GM23338 (cell line): ENCODE measurements around the gene CNGA4. TPM values are rescaled to one million over a fixed set of nuclear protein-coding genes. Genes with fewer than 3 reads are reported as not detected.

Experiments used
- ATAC-seq: fragments of 200-7000 bp; cut with Tn5 transposase; 3 replicates; pipeline ENCODE4 v1.9.1; 2020
- DNase-seq: peaks from one replicate; pipeline ENCODE4 v3.0.0-alpha.2; 2015; ENCODE audit warnings: low spot score
- H2AFZ ChIP-seq: fragments of 200-600 bp; sonication (generic); 2 replicates; pipeline ENCODE4 v1.8.0; 2016; ENCODE audit warnings: antibody characterized with exemption, mild to moderate bottlenecking, moderate library complexity
- H3F3A ChIP-seq: fragments of 200-600 bp; sonication (generic); replicated peaks from 2 replicates; pipeline ENCODE4 v1.8.0; 2017; ENCODE audit warnings: antibody characterized with exemption, mixed run types, low read depth
- H3K27ac ChIP-seq: fragments of 200-600 bp; sonication (generic); 2 replicates; pipeline ENCODE4 v1.6.1; 2016; ENCODE audit warnings: low read depth
- H3K27me3 ChIP-seq: fragments of 200-600 bp; sonication (generic); 2 replicates; pipeline ENCODE4 v1.8.0; 2016; ENCODE audit warnings: mild to moderate bottlenecking, mixed run types, moderate library complexity; ENCODE audit not compliant: insufficient read depth
- H3K36me3 ChIP-seq: fragments of 200-600 bp; sonication (generic); 2 replicates; pipeline ENCODE4 v1.8.0; 2016; ENCODE audit warnings: mild to moderate bottlenecking; ENCODE audit not compliant: insufficient read depth
- H3K4me1 ChIP-seq: fragments of 200-600 bp; sonication (generic); 2 replicates; pipeline ENCODE4 v1.8.0; 2016; ENCODE audit warnings: mild to moderate bottlenecking, moderate library complexity; ENCODE audit not compliant: insufficient read depth
- H3K4me2 ChIP-seq: fragments of 200-600 bp; sonication (generic); 2 replicates; pipeline ENCODE4 v1.7.1; 2017; ENCODE audit warnings: mixed run types
- H3K4me3 ChIP-seq: fragments of 200-600 bp; sonication (generic); 2 replicates; pipeline ENCODE4 v1.6.1; 2016; ENCODE audit warnings: mixed run types
- H3K79me2 ChIP-seq: fragments of 200-600 bp; sonication (generic); replicated peaks from 2 replicates; pipeline ENCODE4 v1.8.0; 2017; ENCODE audit warnings: mild to moderate bottlenecking; ENCODE audit not compliant: insufficient read depth
- H3K9me2 ChIP-seq: fragments of 200-600 bp; sonication (generic); 2 replicates; pipeline ENCODE4 v1.8.0; 2017; ENCODE audit not compliant: insufficient read depth
- H4K20me1 ChIP-seq: fragments of 200-600 bp; sonication (generic); replicated peaks from 2 replicates; pipeline ENCODE4 v1.8.0; 2017; ENCODE audit warnings: mild to moderate bottlenecking; ENCODE audit not compliant: insufficient read depth
- H3K27ac Mint-ChIP-seq: 2 replicates; pipeline ENCODE4 v1.8.0; 2020; ENCODE audit warnings: inconsistent platforms, mild to moderate bottlenecking, moderate library complexity, mixed read lengths
- H3K27me3 Mint-ChIP-seq: 3 replicates; pipeline ENCODE4 v1.8.0; 2022; ENCODE audit warnings: low read depth, mild to moderate bottlenecking, moderate library complexity, mixed read lengths, inconsistent platforms; ENCODE audit not compliant: insufficient read depth, poor library complexity
- H3K36me3 Mint-ChIP-seq: 3 replicates; pipeline ENCODE4 v1.8.0; 2021; ENCODE audit warnings: low read depth, mild to moderate bottlenecking, inconsistent platforms, moderate library complexity, mixed read lengths
- H3K4me1 Mint-ChIP-seq: 3 replicates; pipeline ENCODE4 v1.8.0; 2020; ENCODE audit warnings: mild to moderate bottlenecking, inconsistent platforms, mixed read lengths
- H3K4me3 Mint-ChIP-seq: 3 replicates; pipeline ENCODE4 v1.8.0; 2021; ENCODE audit warnings: moderate library complexity, mild to moderate bottlenecking, inconsistent platforms, mixed read lengths
- H3K9me3 Mint-ChIP-seq: 3 replicates; pipeline ENCODE4 v1.8.0; 2020; ENCODE audit warnings: moderate library complexity, mild to moderate bottlenecking, inconsistent platforms, mixed read lengths
- CREB1 ChIP-seq: fragments of 250-450 bp; sonication (Bioruptor Pico); IDR thresholded peaks from 2 replicates; pipeline ENCODE4 v1.5.0; 2020; ENCODE audit warnings: low read depth, mild to moderate bottlenecking, moderate library complexity
- CTCF ChIP-seq, 2 experiments: fragments of 200-600 bp in 1 of 2; sonication (generic) in 1 of 2; conservative IDR thresholded peaks; 2 replicates each; pipeline versions ENCODE4 v1.5.1 to v1.6.1; 2016 to 2017; ENCODE audit warnings: antibody characterized with exemption in 2 of 2, low read depth in 2 of 2, mild to moderate bottlenecking in 2 of 2, moderate library complexity in 1 of 2
- EZH2 ChIP-seq: fragments of 200-600 bp; sonication (generic); IDR thresholded peaks from one replicate; pipeline ENCODE4 v1.8.0; 2017; ENCODE audit warnings: antibody characterized with exemption, mild to moderate bottlenecking, low read depth; ENCODE audit not compliant: unreplicated experiment
- EZH2phosphoT487 ChIP-seq: fragments of 200-600 bp; sonication (generic); IDR thresholded peaks from one replicate; pipeline ENCODE4 v1.8.1; 2018; ENCODE audit warnings: antibody characterized with exemption; ENCODE audit not compliant: unreplicated experiment
- POLR2AphosphoS5 ChIP-seq: IDR thresholded peaks from 2 replicates; pipeline ENCODE4 v1.6.1; 2016; ENCODE audit warnings: antibody characterized with exemption, low read depth
- STAT1 ChIP-seq: IDR thresholded peaks from one replicate; pipeline ENCODE4 v1.6.1; 2016; ENCODE audit warnings: antibody characterized with exemption; ENCODE audit not compliant: unreplicated experiment
- ZNF114 ChIP-seq: fragments of 250-450 bp; sonication (Bioruptor Pico); IDR thresholded peaks from 2 replicates; pipeline ENCODE4 v1.5.0; 2020; ENCODE audit warnings: mild to moderate bottlenecking, moderate library complexity
- polyA plus RNA-seq: library from polyadenylated mRNA; unstranded; fragments of >200 nt; fragmentation: Nextera tagmentation; extraction: Ambion mirVana; gene quantifications from 2 replicates; pipeline ENCODE4 v1.2.1, GENCODE V29; 2016
- total RNA-seq: library from RNA; depleted of rRNA; stranded (reverse); fragments of >200 nt; shearing (Covaris generic); gene quantifications from 2 replicates; pipeline ENCODE4 v1.2.3, GENCODE V29; 2014
- TF ChIP-seq, protein P1 (sequence below): IDR thresholded peaks from one replicate; pipeline ENCODE4 v1.6.1; 2018; ENCODE audit warnings: antibody characterized with exemption; ENCODE audit not compliant: unreplicated experiment
- TF ChIP-seq, protein P2 (sequence below): fragments of 250-450 bp; sonication (Bioruptor Pico); IDR thresholded peaks from 2 replicates; pipeline ENCODE4 v1.5.0; 2020; ENCODE audit warnings: mild to moderate bottlenecking, moderate library complexity

CNGA4 gene
- total and polyA plus RNA-seq, 2 experiments from 2014 or later: 0.15 TPM; not detected in 1

- TF ChIP-seq, protein P1, sequence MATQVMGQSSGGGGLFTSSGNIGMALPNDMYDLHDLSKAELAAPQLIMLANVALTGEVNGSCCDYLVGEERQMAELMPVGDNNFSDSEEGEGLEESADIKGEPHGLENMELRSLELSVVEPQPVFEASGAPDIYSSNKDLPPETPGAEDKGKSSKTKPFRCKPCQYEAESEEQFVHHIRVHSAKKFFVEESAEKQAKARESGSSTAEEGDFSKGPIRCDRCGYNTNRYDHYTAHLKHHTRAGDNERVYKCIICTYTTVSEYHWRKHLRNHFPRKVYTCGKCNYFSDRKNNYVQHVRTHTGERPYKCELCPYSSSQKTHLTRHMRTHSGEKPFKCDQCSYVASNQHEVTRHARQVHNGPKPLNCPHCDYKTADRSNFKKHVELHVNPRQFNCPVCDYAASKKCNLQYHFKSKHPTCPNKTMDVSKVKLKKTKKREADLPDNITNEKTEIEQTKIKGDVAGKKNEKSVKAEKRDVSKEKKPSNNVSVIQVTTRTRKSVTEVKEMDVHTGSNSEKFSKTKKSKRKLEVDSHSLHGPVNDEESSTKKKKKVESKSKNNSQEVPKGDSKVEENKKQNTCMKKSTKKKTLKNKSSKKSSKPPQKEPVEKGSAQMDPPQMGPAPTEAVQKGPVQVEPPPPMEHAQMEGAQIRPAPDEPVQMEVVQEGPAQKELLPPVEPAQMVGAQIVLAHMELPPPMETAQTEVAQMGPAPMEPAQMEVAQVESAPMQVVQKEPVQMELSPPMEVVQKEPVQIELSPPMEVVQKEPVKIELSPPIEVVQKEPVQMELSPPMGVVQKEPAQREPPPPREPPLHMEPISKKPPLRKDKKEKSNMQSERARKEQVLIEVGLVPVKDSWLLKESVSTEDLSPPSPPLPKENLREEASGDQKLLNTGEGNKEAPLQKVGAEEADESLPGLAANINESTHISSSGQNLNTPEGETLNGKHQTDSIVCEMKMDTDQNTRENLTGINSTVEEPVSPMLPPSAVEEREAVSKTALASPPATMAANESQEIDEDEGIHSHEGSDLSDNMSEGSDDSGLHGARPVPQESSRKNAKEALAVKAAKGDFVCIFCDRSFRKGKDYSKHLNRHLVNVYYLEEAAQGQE: no peak
- no peak for TF ChIP-seq EZH2
These were observed 11.1 kb downstream of the CNGA4 start (continued) for GRCh38 chr11:6249770-6250555.

- TF ChIP-seq, protein P2, sequence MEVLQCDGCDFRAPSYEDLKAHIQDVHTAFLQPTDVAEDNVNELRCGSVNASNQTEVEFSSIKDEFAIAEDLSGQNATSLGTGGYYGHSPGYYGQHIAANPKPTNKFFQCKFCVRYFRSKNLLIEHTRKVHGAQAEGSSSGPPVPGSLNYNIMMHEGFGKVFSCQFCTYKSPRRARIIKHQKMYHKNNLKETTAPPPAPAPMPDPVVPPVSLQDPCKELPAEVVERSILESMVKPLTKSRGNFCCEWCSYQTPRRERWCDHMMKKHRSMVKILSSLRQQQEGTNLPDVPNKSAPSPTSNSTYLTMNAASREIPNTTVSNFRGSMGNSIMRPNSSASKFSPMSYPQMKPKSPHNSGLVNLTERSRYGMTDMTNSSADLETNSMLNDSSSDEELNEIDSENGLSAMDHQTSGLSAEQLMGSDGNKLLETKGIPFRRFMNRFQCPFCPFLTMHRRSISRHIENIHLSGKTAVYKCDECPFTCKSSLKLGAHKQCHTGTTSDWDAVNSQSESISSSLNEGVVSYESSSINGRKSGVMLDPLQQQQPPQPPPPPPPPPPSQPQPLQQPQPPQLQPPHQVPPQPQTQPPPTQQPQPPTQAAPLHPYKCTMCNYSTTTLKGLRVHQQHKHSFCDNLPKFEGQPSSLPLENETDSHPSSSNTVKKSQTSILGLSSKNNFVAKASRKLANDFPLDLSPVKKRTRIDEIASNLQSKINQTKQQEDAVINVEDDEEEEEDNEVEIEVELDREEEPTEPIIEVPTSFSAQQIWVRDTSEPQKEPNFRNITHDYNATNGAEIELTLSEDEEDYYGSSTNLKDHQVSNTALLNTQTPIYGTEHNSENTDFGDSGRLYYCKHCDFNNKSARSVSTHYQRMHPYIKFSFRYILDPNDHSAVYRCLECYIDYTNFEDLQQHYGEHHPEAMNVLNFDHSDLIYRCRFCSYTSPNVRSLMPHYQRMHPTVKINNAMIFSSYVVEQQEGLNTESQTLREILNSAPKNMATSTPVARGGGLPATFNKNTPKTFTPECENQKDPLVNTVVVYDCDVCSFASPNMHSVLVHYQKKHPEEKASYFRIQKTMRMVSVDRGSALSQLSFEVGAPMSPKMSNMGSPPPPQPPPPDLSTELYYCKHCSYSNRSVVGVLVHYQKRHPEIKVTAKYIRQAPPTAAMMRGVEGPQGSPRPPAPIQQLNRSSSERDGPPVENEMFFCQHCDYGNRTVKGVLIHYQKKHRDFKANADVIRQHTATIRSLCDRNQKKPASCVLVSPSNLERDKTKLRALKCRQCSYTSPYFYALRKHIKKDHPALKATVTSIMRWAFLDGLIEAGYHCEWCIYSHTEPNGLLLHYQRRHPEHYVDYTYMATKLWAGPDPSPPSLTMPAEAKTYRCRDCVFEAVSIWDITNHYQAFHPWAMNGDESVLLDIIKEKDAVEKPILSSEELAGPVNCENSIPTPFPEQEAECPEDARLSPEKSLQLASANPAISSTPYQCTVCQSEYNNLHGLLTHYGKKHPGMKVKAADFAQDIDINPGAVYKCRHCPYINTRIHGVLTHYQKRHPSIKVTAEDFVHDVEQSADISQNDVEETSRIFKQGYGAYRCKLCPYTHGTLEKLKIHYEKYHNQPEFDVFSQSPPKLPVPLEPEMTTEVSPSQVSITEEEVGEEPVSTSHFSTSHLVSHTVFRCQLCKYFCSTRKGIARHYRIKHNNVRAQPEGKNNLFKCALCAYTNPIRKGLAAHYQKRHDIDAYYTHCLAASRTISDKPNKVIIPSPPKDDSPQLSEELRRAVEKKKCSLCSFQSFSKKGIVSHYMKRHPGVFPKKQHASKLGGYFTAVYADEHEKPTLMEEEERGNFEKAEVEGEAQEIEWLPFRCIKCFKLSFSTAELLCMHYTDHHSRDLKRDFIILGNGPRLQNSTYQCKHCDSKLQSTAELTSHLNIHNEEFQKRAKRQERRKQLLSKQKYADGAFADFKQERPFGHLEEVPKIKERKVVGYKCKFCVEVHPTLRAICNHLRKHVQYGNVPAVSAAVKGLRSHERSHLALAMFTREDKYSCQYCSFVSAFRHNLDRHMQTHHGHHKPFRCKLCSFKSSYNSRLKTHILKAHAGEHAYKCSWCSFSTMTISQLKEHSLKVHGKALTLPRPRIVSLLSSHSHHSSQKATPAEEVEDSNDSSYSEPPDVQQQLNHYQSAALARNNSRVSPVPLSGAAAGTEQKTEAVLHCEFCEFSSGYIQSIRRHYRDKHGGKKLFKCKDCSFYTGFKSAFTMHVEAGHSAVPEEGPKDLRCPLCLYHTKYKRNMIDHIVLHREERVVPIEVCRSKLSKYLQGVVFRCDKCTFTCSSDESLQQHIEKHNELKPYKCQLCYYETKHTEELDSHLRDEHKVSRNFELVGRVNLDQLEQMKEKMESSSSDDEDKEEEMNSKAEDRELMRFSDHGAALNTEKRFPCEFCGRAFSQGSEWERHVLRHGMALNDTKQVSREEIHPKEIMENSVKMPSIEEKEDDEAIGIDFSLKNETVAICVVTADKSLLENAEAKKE: no peak
- TF ChIP-seq POLR2AphosphoS5 (no peak), ZNF114 (no peak), EZH2 (no peak), CREB1 (CRISPR knock-in tag) (no peak), STAT1 (no peak), CTCF (conservative IDR thresholded peaks at IDR 0.05; ENCODE audit: low read depth in 2 of 2) (peak; percentile 89 to 91), EZH2phosphoT487 (no peak)
- Histone ChIP-seq H3K36me3 (no peaks in the 10 kb centered on the region), H3F3A (no peaks in the 10 kb centered on the region), H4K20me1 (no peaks in the 10 kb centered on the region), H3K4me1 (0 out of 2 replicates have a peak, but pooled peaks cover 3% of the 10 kb centered on the region), H3K27ac (no peak overlapping the region), H3K27me3 (peaks cover 17% of the 10 kb centered on the region), H3K4me3 (no peak overlapping the region), H3K4me2 (no peak overlapping the region), H3K9me2 (no peaks in the 10 kb centered on the region), H2AFZ (peak overlapping the region; percentile 34; the same call in 1 of the 2 replicates), H3K79me2 (no peaks in the 10 kb centered on the region)
- Mint-ChIP-seq H3K9me3 (no peaks in the 10 kb centered on the region; the same call in 2 of the 3 replicates), H3K27me3 (no peaks in the 10 kb centered on the region), H3K27ac (no peak overlapping the region), H3K4me3 (no peak overlapping the region), H3K4me1 (peaks cover 7% of the 10 kb centered on the region; the same call in 2 of the 3 replicates), H3K36me3 (no peaks in the 10 kb centered on the region)
- ATAC-seq (peak; percentile 99), DNase-seq (peak; percentile 90)
These were observed 12.3 kb downstream of the CNGA4 start for GRCh38 chr11:6251120-6251733.
